ENCODE data around the gene KNCN. TPM values are rescaled to one million over a fixed set of nuclear protein-coding genes. Genes with fewer than 3 reads are reported as not detected.

KNCN gene
- total and polyA plus RNA-seq, 8 donors = not detected

DNA sequence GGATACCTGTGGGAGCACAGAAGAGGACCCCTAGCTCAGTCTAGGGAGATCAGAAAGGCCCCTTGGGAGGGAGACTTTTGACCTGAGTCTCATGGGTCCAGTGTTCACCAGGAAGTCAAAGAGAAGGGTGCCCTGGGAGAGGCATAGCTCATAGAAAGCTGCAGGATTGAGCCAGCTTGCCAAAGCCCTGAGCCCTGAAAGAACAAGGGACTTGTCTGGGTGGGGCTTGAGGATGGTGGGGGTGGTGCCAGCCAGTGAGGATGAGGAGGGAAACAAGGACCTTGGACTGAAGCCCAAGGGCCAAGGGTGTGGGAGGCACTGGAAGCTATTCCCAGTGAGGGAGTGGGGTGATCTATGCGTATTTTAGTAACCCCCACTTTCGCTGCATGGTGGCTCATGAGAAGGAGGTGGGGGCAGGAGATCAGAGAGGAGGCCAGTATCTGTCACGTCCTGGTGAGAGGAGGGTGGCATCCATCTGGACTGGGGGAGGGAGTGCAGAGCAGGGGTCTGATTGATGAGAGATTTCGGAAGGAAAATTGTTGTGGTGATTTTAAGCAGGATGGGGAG, 33.4 kb downstream of the KNCN start:
- no peak overlapping the region for H3K4me3 ChIP-seq
- TF ChIP-seq POLR2AphosphoS5 (IDR thresholded peaks at IDR 0.05) (no peak), EP300 (IDR thresholded peaks at IDR 0.05) (no peak), CTCF (IDR thresholded peaks at IDR 0.05) (no peak), POLR2A (IDR thresholded peaks at IDR 0.05) (no peak)
- DNase-seq = peak in 1 of 2 donors; percentile 40
- H3K4me1 ChIP-seq = peaks cover 11 to 27% (median 17%) of the 10 kb centered on the region in 4 donors
- peaks cover 0 to 30% (median 0%) of the 10 kb centered on the region in 3 donors for H3K27me3 ChIP-seq
- 58 to 76% (median 71%) methylated on average over 4 of the region's 4 CpGs for WGBS, 5 donors
- no peaks in the 10 kb centered on the region for H3K36me3 ChIP-seq
- H3K27ac ChIP-seq = no peak overlapping the region
- H3K9me3 ChIP-seq = no peaks in the 10 kb centered on the region
- intact Hi-C loops (cut with DNase I; ENCODE audit: low total_unique reads) = no loop called here

GRCh38 chr1:46517010-46517600, 34.3 kb downstream of the KNCN start:
- H3K4me1 ChIP-seq = peaks cover 2 to 18% (median 8%) of the 10 kb centered on the region in 4 donors
- TF ChIP-seq POLR2A (IDR thresholded peaks at IDR 0.05) (no peak), POLR2AphosphoS5 (IDR thresholded peaks at IDR 0.05) (peak in 1 of 3 donors; percentile 47)
- H3K36me3 ChIP-seq = no peaks in the 10 kb centered on the region
- H3K27me3 ChIP-seq = peaks cover 0 to 35% (median 0%) of the 10 kb centered on the region in 3 donors
- H3K27ac ChIP-seq = peak overlapping the region in 3 of 5 donors; percentile 19 to 46 (median 37)
- intact Hi-C loops (cut with DNase I; ENCODE audit: low total_unique reads) = no loop called here
- H3K4me3 ChIP-seq = peak overlapping the region in 1 of 4 donors; percentile 16
- WGBS, 5 donors = 5 to 27% (median 9%) methylated on average over 9 to 10 of the region's 10 CpGs
- no peaks in the 10 kb centered on the region for H3K9me3 ChIP-seq
- peak; percentile 83 to 90 for DNase-seq

DNA sequence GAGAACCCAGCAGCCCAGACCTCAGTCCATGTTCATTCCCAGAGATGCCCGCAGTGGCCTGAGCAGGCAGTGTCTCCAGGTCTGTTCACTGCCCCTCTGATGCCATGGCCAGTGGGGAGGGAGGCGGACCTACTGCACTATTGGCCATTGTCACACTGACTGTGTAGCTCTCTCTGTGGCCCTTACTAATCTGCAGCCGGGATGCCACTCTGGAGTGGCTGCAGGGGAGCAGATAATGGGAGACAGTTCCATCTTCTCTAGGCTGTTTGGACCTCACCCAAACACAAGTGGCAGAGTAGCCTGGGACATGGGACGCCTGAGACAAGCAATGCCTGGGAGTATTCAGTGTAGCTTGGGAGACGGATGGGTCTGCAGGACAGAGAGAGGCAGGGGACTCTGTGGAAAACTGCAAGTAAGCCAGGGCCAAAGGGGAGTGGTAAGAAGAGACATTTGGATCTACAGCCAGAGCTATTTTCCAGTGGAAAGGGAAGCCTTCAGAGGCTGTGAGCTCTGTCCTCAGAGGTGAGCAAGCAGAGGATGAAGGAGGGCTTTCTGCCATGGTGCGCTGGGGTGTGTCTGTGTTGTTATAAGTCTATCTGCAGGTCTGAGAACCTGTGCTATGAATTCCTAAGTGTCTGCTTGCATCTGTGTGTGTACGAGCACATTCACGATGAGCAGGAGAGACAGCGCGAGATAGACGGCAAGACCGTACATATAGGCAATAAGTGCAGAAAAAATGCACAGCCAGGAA, 35.1 kb downstream of the KNCN start:
- H3K27me3 ChIP-seq = peaks cover 0 to 42% (median 0%) of the 10 kb centered on the region in 3 donors
- intact Hi-C loops (cut with DNase I; ENCODE audit: low total_unique reads) = no loop called here
- H3K4me1 ChIP-seq = peaks cover 0 to 11% (median 7%) of the 10 kb centered on the region in 4 donors
- no peaks in the 10 kb centered on the region for H3K36me3 ChIP-seq
- 37 to 57% (median 44%) methylated on average over 12 of the region's 12 CpGs for WGBS, 5 donors
- H3K9me3 ChIP-seq = no peaks in the 10 kb centered on the region
- H3K27ac ChIP-seq = peak overlapping the region in 1 of 5 donors; percentile 37
- no peak overlapping the region for H3K4me3 ChIP-seq
- no peak for DNase-seq
- TF ChIP-seq CTCF (IDR thresholded peaks at IDR 0.05) = no peak
- TF ChIP-seq EP300 (IDR thresholded peaks at IDR 0.05) = no peak
- TF ChIP-seq POLR2A (IDR thresholded peaks at IDR 0.05) = no peak
- no peak for TF ChIP-seq POLR2AphosphoS5 (IDR thresholded peaks at IDR 0.05)

DNA sequence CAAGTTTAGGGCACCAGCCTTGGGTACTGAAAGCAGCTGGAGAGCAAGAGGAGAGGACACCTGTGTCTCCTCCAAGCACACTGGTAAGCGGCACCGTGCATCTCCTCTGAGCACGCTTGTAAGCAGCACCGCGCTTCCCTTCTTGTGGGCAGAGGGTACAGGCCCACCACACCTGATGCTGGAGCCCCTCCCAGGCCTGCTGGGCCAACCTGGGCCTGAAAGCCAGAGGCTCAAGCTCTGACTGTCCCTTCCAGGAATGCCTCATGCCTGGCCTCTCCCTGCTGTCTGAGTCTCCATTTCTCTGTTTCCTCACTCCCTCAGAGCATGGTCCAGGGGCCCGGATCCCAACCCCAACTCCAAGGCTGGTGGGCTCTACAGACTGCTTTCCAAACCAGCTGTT, 35.9 kb downstream of the KNCN start:
- WGBS, 5 donors = 88 to 97% (median 95%) methylated on average over 6 of the region's 6 CpGs
- intact Hi-C loops (cut with DNase I; ENCODE audit: low total_unique reads) = no loop called here
- Histone ChIP-seq H3K4me3 (no peak overlapping the region), H3K4me1 (peaks cover 0 to 11% (median 7%) of the 10 kb centered on the region in 4 donors), H3K9me3 (no peaks in the 10 kb centered on the region), H3K27me3 (peaks cover 0 to 49% (median 0%) of the 10 kb centered on the region in 3 donors), H3K27ac (no peak overlapping the region), H3K36me3 (no peaks in the 10 kb centered on the region)
- TF ChIP-seq POLR2AphosphoS5 (IDR thresholded peaks at IDR 0.05) (no peak), POLR2A (IDR thresholded peaks at IDR 0.05) (no peak), CTCF (IDR thresholded peaks at IDR 0.05) (no peak), EP300 (IDR thresholded peaks at IDR 0.05) (no peak)
- no peak for DNase-seq
